Measurements from ENCODE around the gene GNPTG. TPM values are rescaled to one million over a fixed set of nuclear protein-coding genes. Genes with fewer than 3 reads are reported as not detected.
A peak's percentile ranks its signal among the peaks of the same experiment; 100 is the strongest.

GNPTG gene
- total and polyA plus RNA-seq, 2 of the 13 experiments (the other 11 are each of a cell fraction or from before 2014, with no cell fraction given) = 22.7 to 71.1 TPM

- TF ChIP-seq ZNF557 (CRISPR knock-in tag; IDR thresholded peaks at IDR 0.05) = no peak
- no peak for TF ChIP-seq ZNF205 (CRISPR knock-in tag; IDR thresholded peaks at IDR 0.05)
- no peak for TF ChIP-seq RELA (CRISPR knock-in tag; IDR thresholded peaks at IDR 0.05)
- no peak for TF ChIP-seq ZNF432 (CRISPR knock-in tag; IDR thresholded peaks at IDR 0.05; ENCODE audit: borderline replicate concordance)
- no peak for TF ChIP-seq NBN (conservative IDR thresholded peaks at IDR 0.05)
- TF ChIP-seq, protein P1, sequence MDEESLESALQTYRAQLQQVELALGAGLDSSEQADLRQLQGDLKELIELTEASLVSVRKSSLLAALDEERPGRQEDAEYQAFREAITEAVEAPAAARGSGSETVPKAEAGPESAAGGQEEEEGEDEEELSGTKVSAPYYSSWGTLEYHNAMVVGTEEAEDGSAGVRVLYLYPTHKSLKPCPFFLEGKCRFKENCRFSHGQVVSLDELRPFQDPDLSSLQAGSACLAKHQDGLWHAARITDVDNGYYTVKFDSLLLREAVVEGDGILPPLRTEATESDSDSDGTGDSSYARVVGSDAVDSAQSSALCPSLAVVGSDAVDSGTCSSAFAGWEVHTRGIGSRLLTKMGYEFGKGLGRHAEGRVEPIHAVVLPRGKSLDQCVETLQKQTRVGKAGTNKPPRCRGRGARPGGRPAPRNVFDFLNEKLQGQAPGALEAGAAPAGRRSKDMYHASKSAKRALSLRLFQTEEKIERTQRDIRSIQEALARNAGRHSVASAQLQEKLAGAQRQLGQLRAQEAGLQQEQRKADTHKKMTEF (CRISPR knock-in tag; IDR thresholded peaks at IDR 0.05) = no peak
- TF ChIP-seq ZMAT5 (CRISPR knock-in tag; IDR thresholded peaks at IDR 0.05; ENCODE audit: borderline replicate concordance, low read depth) = no peak
- no peak for TF ChIP-seq ZNF382 (CRISPR knock-in tag; IDR thresholded peaks at IDR 0.05; ENCODE audit: borderline replicate concordance)
- TF ChIP-seq TOE1 (CRISPR knock-in tag; IDR thresholded peaks at IDR 0.05) = no peak
- TF ChIP-seq IKZF5 (CRISPR knock-in tag; IDR thresholded peaks at IDR 0.05) = no peak
- TF ChIP-seq MTF2 (CRISPR knock-in tag; IDR thresholded peaks at IDR 0.05; ENCODE audit: borderline replicate concordance) = no peak
- 0 out of 2 replicates have a peak, but pooled peaks have one; percentile 35 for TF ChIP-seq ZNF350 (CRISPR knock-in tag; IDR thresholded peaks at IDR 0.05; ENCODE audit: borderline replicate concordance, low read depth)
- peak; percentile 73 for TF ChIP-seq PAXIP1 (CRISPR knock-in tag; conservative IDR thresholded peaks at IDR 0.05)
- TF ChIP-seq FOXP1 (IDR thresholded peaks at IDR 0.05) = peak; percentile 77
- TF ChIP-seq FOXP1 (CRISPR knock-in tag; IDR thresholded peaks at IDR 0.05) = peak; percentile 89
- no peak for TF ChIP-seq HOXA5 (CRISPR knock-in tag; IDR thresholded peaks at IDR 0.05)
- TF ChIP-seq, protein P2, sequence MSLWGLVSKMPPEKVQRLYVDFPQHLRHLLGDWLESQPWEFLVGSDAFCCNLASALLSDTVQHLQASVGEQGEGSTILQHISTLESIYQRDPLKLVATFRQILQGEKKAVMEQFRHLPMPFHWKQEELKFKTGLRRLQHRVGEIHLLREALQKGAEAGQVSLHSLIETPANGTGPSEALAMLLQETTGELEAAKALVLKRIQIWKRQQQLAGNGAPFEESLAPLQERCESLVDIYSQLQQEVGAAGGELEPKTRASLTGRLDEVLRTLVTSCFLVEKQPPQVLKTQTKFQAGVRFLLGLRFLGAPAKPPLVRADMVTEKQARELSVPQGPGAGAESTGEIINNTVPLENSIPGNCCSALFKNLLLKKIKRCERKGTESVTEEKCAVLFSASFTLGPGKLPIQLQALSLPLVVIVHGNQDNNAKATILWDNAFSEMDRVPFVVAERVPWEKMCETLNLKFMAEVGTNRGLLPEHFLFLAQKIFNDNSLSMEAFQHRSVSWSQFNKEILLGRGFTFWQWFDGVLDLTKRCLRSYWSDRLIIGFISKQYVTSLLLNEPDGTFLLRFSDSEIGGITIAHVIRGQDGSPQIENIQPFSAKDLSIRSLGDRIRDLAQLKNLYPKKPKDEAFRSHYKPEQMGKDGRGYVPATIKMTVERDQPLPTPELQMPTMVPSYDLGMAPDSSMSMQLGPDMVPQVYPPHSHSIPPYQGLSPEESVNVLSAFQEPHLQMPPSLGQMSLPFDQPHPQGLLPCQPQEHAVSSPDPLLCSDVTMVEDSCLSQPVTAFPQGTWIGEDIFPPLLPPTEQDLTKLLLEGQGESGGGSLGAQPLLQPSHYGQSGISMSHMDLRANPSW (CRISPR knock-in tag; IDR thresholded peaks at IDR 0.05; ENCODE audit: borderline replicate concordance) = 0 out of 2 replicates have a peak, but pooled peaks have one; percentile 63
- no peak for TF ChIP-seq NFATC3 (CRISPR knock-in tag; IDR thresholded peaks at IDR 0.05)
- peak; percentile 54; the same call in 1 of the 2 replicates for TF ChIP-seq ZNF331 (CRISPR knock-in tag; IDR thresholded peaks at IDR 0.05)
- TF ChIP-seq RFX1 (IDR thresholded peaks at IDR 0.05) = peak; percentile 87
Observed at GRCh38 chr16:1331712-1332617, 19.8 kb upstream of the GNPTG start (continued).
